Hepatocyte (in vitro differentiated cells): Measurements from ENCODE around the gene MBOAT2. TPM values are rescaled to one million over a fixed set of nuclear protein-coding genes. Genes with fewer than 3 reads are reported as not detected.

ENCODE experiments used
- DNase-seq: peaks from one replicate; pipeline ENCODE4 v3.0.0-alpha.2; 2016; ENCODE audit warnings: low spot score
- H2AFZ ChIP-seq: fragments of 200-600 bp; sonication (generic); 2 replicates; pipeline ENCODE4 v1.6.0; 2016; ENCODE audit warnings: antibody characterized with exemption, mild to moderate bottlenecking
- H3K27ac ChIP-seq: fragments of 200-600 bp; sonication (generic); 2 replicates; pipeline ENCODE4 v1.5.1; 2016; ENCODE audit warnings: mild to moderate bottlenecking
- H3K27me3 ChIP-seq: fragments of 200-600 bp; sonication (generic); 2 replicates; pipeline ENCODE4 v1.6.1; 2016
- H3K36me3 ChIP-seq: fragments of 200-600 bp; sonication (generic); replicated peaks from 2 replicates; pipeline ENCODE4 v1.5.1; 2016; ENCODE audit warnings: low read depth; ENCODE audit not compliant: insufficient read depth
- H3K4me1 ChIP-seq: fragments of 200-600 bp; sonication (generic); 2 replicates; pipeline ENCODE4 v1.5.1; 2016; ENCODE audit warnings: mild to moderate bottlenecking, moderate library complexity; ENCODE audit not compliant: insufficient read depth
- H3K4me2 ChIP-seq: fragments of 200-600 bp; sonication (generic); 2 replicates; pipeline ENCODE4 v1.6.0; 2016
- H3K4me3 ChIP-seq: fragments of 200-600 bp; sonication (generic); 2 replicates; pipeline ENCODE4 v1.5.1; 2016; ENCODE audit warnings: mild to moderate bottlenecking
- H3K79me2 ChIP-seq: fragments of 200-600 bp; sonication (generic); 2 replicates; pipeline ENCODE4 v1.6.0; 2017; ENCODE audit warnings: mild to moderate bottlenecking
- H3K9me2 ChIP-seq: fragments of 200-600 bp; sonication (generic); replicated peaks from 2 replicates; pipeline ENCODE4 v1.6.0; 2017; ENCODE audit warnings: mild to moderate bottlenecking; ENCODE audit not compliant: insufficient read depth
- H3K9me3 ChIP-seq: fragments of 200-600 bp; sonication (generic); 2 replicates; pipeline ENCODE4 v1.5.1; 2016; ENCODE audit warnings: low read depth, mild to moderate bottlenecking
- H4K20me1 ChIP-seq: fragments of 200-600 bp; sonication (generic); 2 replicates; pipeline ENCODE4 v1.6.0; 2016; ENCODE audit warnings: mild to moderate bottlenecking; ENCODE audit not compliant: insufficient read depth, poor library complexity, severe bottlenecking
- EZH2 ChIP-seq: fragments of 200-600 bp; sonication (generic); IDR thresholded peaks from 2 replicates; pipeline ENCODE4 v1.6.1; 2016; ENCODE audit warnings: antibody characterized with exemption, mild to moderate bottlenecking, borderline replicate concordance
- EZH2phosphoT487 ChIP-seq: fragments of 200-600 bp; sonication (generic); IDR thresholded peaks from one replicate; pipeline ENCODE4 v1.6.1; 2018; ENCODE audit warnings: antibody characterized with exemption, mild to moderate bottlenecking, low read depth, moderate library complexity; ENCODE audit not compliant: unreplicated experiment, severe bottlenecking
- WGBS: methylation state at CpG from one replicate; pipeline ENCODE4 v1.1.6; 2016; ENCODE audit warnings: low lambda C conversion rate; ENCODE audit errors: missing lambda C conversion rate; 5-methylcytosine and 5-hydroxymethylcytosine counted together
- polyA plus RNA-seq: library from polyadenylated mRNA; unstranded; fragments of >200 nt; fragmentation: Nextera tagmentation; extraction: Ambion mirVana; gene quantifications from 2 replicates; pipeline ENCODE4 v1.2.1, GENCODE V29; 2016
- total RNA-seq: library from RNA; depleted of rRNA; stranded (reverse); fragments of >200 nt; gene quantifications from 2 replicates; pipeline ENCODE4 v1.2.3, GENCODE V29; 2014
- TF ChIP-seq, protein P1 (sequence below): fragments of 200-600 bp; sonication (generic); IDR thresholded peaks from 2 replicates; pipeline ENCODE4 v1.5.1; 2016; ENCODE audit warnings: antibody characterized with exemption, mild to moderate bottlenecking; ENCODE audit not compliant: poor library complexity

The MBOAT2 gene
- total and polyA plus RNA-seq, 2 experiments from 2014 or later: 22.8 to 35.2 TPM

DNA sequence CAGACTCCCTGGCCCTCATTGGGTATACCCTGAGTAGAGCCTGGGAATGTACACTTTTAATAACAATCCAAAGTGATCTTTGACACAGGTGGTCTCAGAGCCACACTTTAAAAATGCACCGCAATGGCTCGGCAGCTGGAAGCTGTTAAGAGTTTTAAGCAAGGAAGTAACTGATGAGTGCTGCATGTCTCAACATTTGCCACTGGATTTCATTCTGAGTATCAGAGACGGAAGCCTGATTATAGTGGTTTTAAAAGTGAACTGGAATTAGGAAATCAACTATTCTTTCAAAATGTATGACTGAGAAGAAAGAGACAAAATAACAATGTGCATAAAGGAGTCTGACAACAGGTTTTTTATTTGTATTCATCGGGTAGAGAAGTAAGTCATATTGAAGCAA, 7.5 kb downstream of the MBOAT2 start:
- DNase-seq: no peak
- H4K20me1 ChIP-seq: no peaks in the 10 kb centered on the region
- no peaks in the 10 kb centered on the region for H3K4me1 ChIP-seq
- H3K9me2 ChIP-seq: no peaks in the 10 kb centered on the region
- no peak overlapping the region for H2AFZ ChIP-seq
- H3K27ac ChIP-seq: no peak overlapping the region
- TF ChIP-seq EZH2: no peak
- TF ChIP-seq, protein P1, sequence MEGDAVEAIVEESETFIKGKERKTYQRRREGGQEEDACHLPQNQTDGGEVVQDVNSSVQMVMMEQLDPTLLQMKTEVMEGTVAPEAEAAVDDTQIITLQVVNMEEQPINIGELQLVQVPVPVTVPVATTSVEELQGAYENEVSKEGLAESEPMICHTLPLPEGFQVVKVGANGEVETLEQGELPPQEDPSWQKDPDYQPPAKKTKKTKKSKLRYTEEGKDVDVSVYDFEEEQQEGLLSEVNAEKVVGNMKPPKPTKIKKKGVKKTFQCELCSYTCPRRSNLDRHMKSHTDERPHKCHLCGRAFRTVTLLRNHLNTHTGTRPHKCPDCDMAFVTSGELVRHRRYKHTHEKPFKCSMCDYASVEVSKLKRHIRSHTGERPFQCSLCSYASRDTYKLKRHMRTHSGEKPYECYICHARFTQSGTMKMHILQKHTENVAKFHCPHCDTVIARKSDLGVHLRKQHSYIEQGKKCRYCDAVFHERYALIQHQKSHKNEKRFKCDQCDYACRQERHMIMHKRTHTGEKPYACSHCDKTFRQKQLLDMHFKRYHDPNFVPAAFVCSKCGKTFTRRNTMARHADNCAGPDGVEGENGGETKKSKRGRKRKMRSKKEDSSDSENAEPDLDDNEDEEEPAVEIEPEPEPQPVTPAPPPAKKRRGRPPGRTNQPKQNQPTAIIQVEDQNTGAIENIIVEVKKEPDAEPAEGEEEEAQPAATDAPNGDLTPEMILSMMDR: no peak
- no peak for TF ChIP-seq EZH2phosphoT487
- H3K79me2 ChIP-seq: peaks cover 91% of the 10 kb centered on the region
- H3K4me3 ChIP-seq: no peak overlapping the region
- no peaks in the 10 kb centered on the region for H3K36me3 ChIP-seq
- no peaks in the 10 kb centered on the region for H3K9me3 ChIP-seq
- H3K4me2 ChIP-seq: no peak overlapping the region
- H3K27me3 ChIP-seq: no peaks in the 10 kb centered on the region
- WGBS: 84% methylated on average over 4 of the region's 4 CpGs

DNA sequence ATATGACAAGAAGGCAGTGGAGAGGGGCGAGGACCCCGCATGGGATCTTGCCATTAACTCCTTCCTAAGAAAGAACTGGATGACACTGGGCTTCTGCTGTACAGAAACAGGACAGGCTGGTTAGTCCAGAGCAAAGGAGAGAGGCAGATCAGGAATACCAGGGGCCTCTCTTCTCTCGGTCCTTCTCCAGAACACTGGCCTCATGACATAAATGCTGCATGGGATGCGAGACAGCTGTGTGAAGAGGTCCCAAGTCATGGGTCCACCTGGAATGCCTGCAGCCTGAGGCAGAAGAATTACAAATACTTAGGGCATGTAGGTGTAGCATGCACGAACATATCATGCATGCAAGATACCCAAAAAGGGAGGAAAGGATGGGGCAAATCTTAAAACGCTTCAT, 9.1 kb downstream of the MBOAT2 start:
- Histone ChIP-seq H3K27ac (no peak overlapping the region), H3K4me3 (no peak overlapping the region), H3K79me2 (peaks cover 88% of the 10 kb centered on the region), H3K9me2 (no peaks in the 10 kb centered on the region), H2AFZ (no peak overlapping the region), H3K4me1 (no peaks in the 10 kb centered on the region), H3K4me2 (no peak overlapping the region), H4K20me1 (no peaks in the 10 kb centered on the region), H3K36me3 (no peaks in the 10 kb centered on the region), H3K9me3 (no peaks in the 10 kb centered on the region), H3K27me3 (no peaks in the 10 kb centered on the region)
- no peak for DNase-seq
- TF ChIP-seq, protein P1: no peak
- TF ChIP-seq EZH2phosphoT487 (no peak), EZH2 (no peak)
- WGBS: 85% methylated on average over 6 of the region's 6 CpGs

DNA sequence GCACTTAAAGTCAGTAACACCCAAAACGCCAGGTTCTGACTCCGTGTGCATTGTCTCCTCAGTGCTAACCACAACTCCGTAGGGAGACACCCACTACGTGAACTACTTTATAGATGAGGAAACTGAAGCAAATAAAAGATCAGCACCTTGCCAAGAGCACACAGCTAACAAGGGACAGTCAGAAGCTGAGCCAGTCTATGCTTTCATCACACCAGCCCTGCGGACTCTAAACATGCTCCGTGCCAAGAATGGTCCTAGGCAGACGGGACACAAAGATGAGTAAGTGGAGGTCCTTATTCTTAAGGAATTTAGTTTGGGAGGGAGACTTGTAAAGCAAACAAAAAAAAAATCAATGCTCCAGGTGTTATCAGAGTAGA, 9.6 kb downstream of the MBOAT2 start:
- no peak for TF ChIP-seq EZH2phosphoT487
- TF ChIP-seq, protein P1: no peak
- no peak for TF ChIP-seq EZH2
- Histone ChIP-seq H3K4me3 (no peak overlapping the region), H4K20me1 (no peaks in the 10 kb centered on the region), H3K79me2 (peaks cover 87% of the 10 kb centered on the region), H3K9me2 (no peaks in the 10 kb centered on the region), H3K27ac (no peak overlapping the region), H3K36me3 (no peaks in the 10 kb centered on the region), H2AFZ (no peak overlapping the region), H3K9me3 (no peaks in the 10 kb centered on the region), H3K4me1 (no peaks in the 10 kb centered on the region), H3K4me2 (no peak overlapping the region), H3K27me3 (no peaks in the 10 kb centered on the region)
- 94% methylated on average over 7 of the region's 7 CpGs for WGBS
- no peak for DNase-seq

DNA sequence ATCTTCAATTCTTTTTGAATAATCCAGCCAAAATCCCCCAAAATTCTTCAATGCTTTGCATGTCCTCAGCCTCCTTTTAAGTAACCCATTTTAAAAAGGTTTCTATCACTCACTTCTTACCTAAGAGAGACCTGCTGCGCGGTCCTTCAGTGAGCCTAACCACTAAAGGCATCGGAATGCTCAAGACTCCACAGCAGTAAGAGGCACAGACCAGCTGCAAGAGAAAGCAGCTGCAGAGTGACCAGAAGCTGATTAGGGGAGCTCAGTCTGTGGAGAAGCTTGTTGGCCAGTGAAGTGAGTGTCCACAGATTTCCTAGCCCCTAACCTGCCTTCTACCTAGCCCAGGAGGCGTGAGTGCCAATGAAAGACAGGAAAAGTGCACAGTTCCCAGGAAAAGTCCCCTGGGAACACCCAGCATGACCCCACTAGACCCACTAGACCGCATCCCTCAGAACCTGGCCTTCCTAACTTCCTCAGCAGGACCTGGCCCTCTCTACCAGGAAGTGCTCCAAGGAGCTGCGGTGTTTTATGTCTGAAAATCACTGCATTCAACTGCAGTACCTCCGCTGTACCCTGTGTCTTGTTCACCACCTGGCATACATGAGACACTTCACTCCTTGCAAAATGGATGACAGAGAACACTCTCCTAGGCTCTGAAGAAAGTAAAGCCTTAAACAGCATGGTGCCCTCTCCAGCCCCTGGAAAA, 10.1 kb downstream of the MBOAT2 start:
- no peak overlapping the region for H3K4me2 ChIP-seq
- H4K20me1 ChIP-seq: no peaks in the 10 kb centered on the region
- no peak overlapping the region for H3K27ac ChIP-seq
- no peaks in the 10 kb centered on the region for H3K36me3 ChIP-seq
- no peak for DNase-seq
- no peaks in the 10 kb centered on the region for H3K27me3 ChIP-seq
- WGBS: 96% methylated on average over 7 of the region's 7 CpGs
- no peaks in the 10 kb centered on the region for H3K9me3 ChIP-seq
- H2AFZ ChIP-seq: no peak overlapping the region
- TF ChIP-seq EZH2phosphoT487: no peak
- TF ChIP-seq, protein P1: no peak
- no peak for TF ChIP-seq EZH2
- no peaks in the 10 kb centered on the region for H3K4me1 ChIP-seq
- no peak overlapping the region for H3K4me3 ChIP-seq
- peaks cover 86% of the 10 kb centered on the region for H3K79me2 ChIP-seq
- H3K9me2 ChIP-seq: no peaks in the 10 kb centered on the region
